Sigmoid colon (tissue), 7 donors: Measurements from ENCODE around the gene TRDMT1. TPM values are rescaled to one million over a fixed set of nuclear protein-coding genes. Genes with fewer than 3 reads are reported as not detected.

Source experiments
- DNase-seq: peaks from one replicate; pipeline ENCODE4 v3.0.0-alpha.2; 2019
- H3K27ac ChIP-seq, 4 donors: fragments of 200-600 bp; sonication (generic); one replicate each; pipeline ENCODE4 v1.5.1; 2016 to 2019; ENCODE audit warnings: mild to moderate bottlenecking in 1 of 4
- H3K27me3 ChIP-seq, 3 donors: fragments of 200-600 bp; sonication (generic); one replicate each; pipeline ENCODE4 v1.5.1; 2019; ENCODE audit warnings: mild to moderate bottlenecking in 1 of 3
- H3K36me3 ChIP-seq, 4 donors: fragments of 200-600 bp; sonication (generic); one replicate each; pipeline ENCODE4 v1.5.1; 2016 to 2019
- H3K4me1 ChIP-seq, 4 donors: fragments of 200-600 bp; sonication (generic); one replicate each; pipeline ENCODE4 v1.5.1; 2017 to 2019
- H3K4me3 ChIP-seq, 4 donors: fragments of 200-600 bp; sonication (generic); one replicate each; pipeline ENCODE4 v1.5.1; 2017 to 2019; ENCODE audit warnings: mild to moderate bottlenecking in 2 of 4, moderate library complexity in 1 of 4
- H3K9me3 ChIP-seq, 4 donors: fragments of 200-600 bp in 3 of 4; sonication (generic) in 3 of 4; one replicate each; pipeline versions ENCODE4 v1.5.1 to v1.6.1; 2013 to 2019
- CTCF ChIP-seq, 4 experiments: fragments of 450-650 bp in 3 of 4; fragments of 200-600 bp in 1 of 4; IDR thresholded peaks; one replicate each; pipeline ENCODE4 v1.5.1; 2016 to 2019; ENCODE audit warnings: antibody characterized with exemption in 4 of 4, mild to moderate bottlenecking in 3 of 4, moderate library complexity in 2 of 4
- EP300 ChIP-seq, 4 donors: sonication (generic); formaldehyde crosslinking; IDR thresholded peaks; one replicate each; pipeline ENCODE4 v1.6.1; 2017; ENCODE audit warnings: antibody characterized with exemption in 4 of 4
- POLR2A ChIP-seq, 2 donors: fragments of 450-650 bp; IDR thresholded peaks; one replicate each; pipeline ENCODE4 v1.6.1; 2016; ENCODE audit warnings: antibody characterized with exemption in 2 of 2, mild to moderate bottlenecking in 2 of 2, moderate library complexity in 2 of 2
- POLR2AphosphoS5 ChIP-seq, 4 donors: sonication (generic); formaldehyde crosslinking; IDR thresholded peaks; one replicate each; pipeline ENCODE4 v1.6.1; 2017; ENCODE audit warnings: antibody characterized with exemption in 4 of 4
- WGBS, 2 donors: extraction: QIAGEN DNeasy Blood & Tissue Kit; methylation state at CpG; one replicate each; pipeline ENCODE4 v1.1.7; 2013; 5-methylcytosine and 5-hydroxymethylcytosine counted together
- intact Hi-C: fragments of 100-400 bp; cut with DNase I; formaldehyde crosslinking; loops from one replicate; pipeline ENCODE4 v1.15.1; 2023
- polyA plus RNA-seq, 3 donors: library from polyadenylated mRNA; stranded (reverse); fragments of 200-250 nt; gene quantifications; one replicate each; pipeline ENCODE4 v1.2.3, GENCODE V29; 2013
- total RNA-seq, 4 donors: library from RNA; depleted of rRNA; stranded (reverse); fragments of >200 nt; gene quantifications; one replicate each; pipeline ENCODE4 v1.1.0, GENCODE V29; 2016
- donor health status: healthy with polysubstance abuse.
- donor health status: Bipolar disorder and iron deficiency.
- donor health status: healthy.

TRDMT1 gene
- total and polyA plus RNA-seq, 7 donors = 1.2 to 13.6 (median 7.5) TPM

GRCh38 chr10:17229016-17229716, 27.7 kb upstream of the TRDMT1 start:
- intact Hi-C loops = loop anchor here (2.0 kb wide), 1 partner anchor 28 kb away; the partner anchor contains the start of gene TRDMT1

GRCh38 chr10:17228091-17229015, 26.9 kb upstream of the TRDMT1 start, which contains the start of gene VIM:
VIM (plus strand) TSS chr10:17228241; CDS start chr10:17229423, 1,182 bp downstream.
- H3K4me1 ChIP-seq = peaks cover 0 to 55% (median 28%) of the 10 kb centered on the region in 4 donors
- H3K27ac ChIP-seq = peak within 1 kb of the TSS; percentile 86 to 99 (median 97)
- no peaks in the 10 kb centered on the region for H3K27me3 ChIP-seq
- no peak for TF ChIP-seq CTCF (IDR thresholded peaks at IDR 0.05)
- TF ChIP-seq EP300 (IDR thresholded peaks at IDR 0.05) = peak in 1 of 4 donors; percentile 8
- peak; percentile 27 to 34 for TF ChIP-seq POLR2A (IDR thresholded peaks at IDR 0.05)
- TF ChIP-seq POLR2AphosphoS5 (IDR thresholded peaks at IDR 0.05) = peak; percentile 65 to 83 (median 78)
- intact Hi-C loops = loop anchor here (2.0 kb wide), 1 partner anchor 28 kb away; the partner anchor contains the start of gene TRDMT1
- H3K9me3 ChIP-seq = no peaks in the 10 kb centered on the region
- H3K36me3 ChIP-seq = peaks cover 0 to 20% (median 2%) of the 10 kb centered on the region in 4 donors
- WGBS, 2 donors = 1% methylated on average over 77 of the region's 77 CpGs
- peak within 1 kb of the TSS; percentile 50 to 70 (median 61) for H3K4me3 ChIP-seq
- peak; percentile 98 for DNase-seq

More at GRCh38 chr10:17229016-17229716, 27.7 kb upstream of the TRDMT1 start:
- no peaks in the 10 kb centered on the region for H3K9me3 ChIP-seq
- peak overlapping the region; percentile 86 to 99 (median 97) for H3K27ac ChIP-seq
- TF ChIP-seq POLR2AphosphoS5 (IDR thresholded peaks at IDR 0.05) = peak; percentile 88 to 97 (median 95)
- TF ChIP-seq CTCF (IDR thresholded peaks at IDR 0.05) = peak in 1 of 4 experiments; percentile 6
- TF ChIP-seq EP300 (IDR thresholded peaks at IDR 0.05) = no peak
- peak; percentile 18 to 51 for TF ChIP-seq POLR2A (IDR thresholded peaks at IDR 0.05)
- H3K27me3 ChIP-seq = no peaks in the 10 kb centered on the region
- H3K4me3 ChIP-seq = peak overlapping the region; percentile 50 to 70 (median 61)
- H3K36me3 ChIP-seq = peaks cover 8 to 28% (median 10%) of the 10 kb centered on the region in 4 donors
- H3K4me1 ChIP-seq = peaks cover 0 to 63% (median 30%) of the 10 kb centered on the region in 4 donors
- DNase-seq = peak; percentile 97
- WGBS, 2 donors = 1 to 5% methylated on average over 71 to 72 of the region's 72 CpGs

- TF ChIP-seq EP300 (IDR thresholded peaks at IDR 0.05) (no peak), POLR2A (IDR thresholded peaks at IDR 0.05) (no peak), CTCF (IDR thresholded peaks at IDR 0.05) (peak in 3 of 4 experiments; percentile 11 to 57 (median 37)), POLR2AphosphoS5 (IDR thresholded peaks at IDR 0.05) (no peak)
- no peaks in the 10 kb centered on the region for H3K9me3 ChIP-seq
- peaks cover 0 to 49% (median 21%) of the 10 kb centered on the region in 4 donors for H3K4me1 ChIP-seq
- intact Hi-C loops = loop anchor here (2.0 kb wide), 1 partner anchor 27 kb away; the partner anchor contains the start of gene TRDMT1
- H3K27ac ChIP-seq = peak overlapping the region; percentile 86 to 99 (median 97)
- no peak for DNase-seq
- peak overlapping the region; percentile 50 to 70 (median 61) for H3K4me3 ChIP-seq
- WGBS, 2 donors = 13 to 14% methylated on average over 12 of the region's 12 CpGs
- H3K27me3 ChIP-seq = no peaks in the 10 kb centered on the region
- H3K36me3 ChIP-seq = peaks cover 0 to 12% (median 0%) of the 10 kb centered on the region in 4 donors
These were observed 26.1 kb upstream of the TRDMT1 start for GRCh38 chr10:17227367-17228090.

GRCh38 chr10:17226891-17227303, 25.4 kb upstream of the TRDMT1 start:
- peak; percentile 64 for DNase-seq
- Histone ChIP-seq H3K27me3 (no peaks in the 10 kb centered on the region), H3K4me1 (peaks cover 0 to 43% (median 16%) of the 10 kb centered on the region in 4 donors), H3K27ac (peak overlapping the region; percentile 86 to 99 (median 97)), H3K4me3 (peak overlapping the region in 2 of 4 donors; percentile 61 to 70), H3K36me3 (peaks cover 0 to 5% (median 0%) of the 10 kb centered on the region in 4 donors), H3K9me3 (no peaks in the 10 kb centered on the region)
- WGBS, 2 donors = 78 to 88% methylated on average over 8 of the region's 8 CpGs
- TF ChIP-seq EP300 (IDR thresholded peaks at IDR 0.05) (no peak), POLR2AphosphoS5 (IDR thresholded peaks at IDR 0.05) (no peak), POLR2A (IDR thresholded peaks at IDR 0.05) (no peak), CTCF (IDR thresholded peaks at IDR 0.05) (no peak)
- intact Hi-C loops = no loop called here
